ENCODE data around the gene PARD6G. TPM values are rescaled to one million over a fixed set of nuclear protein-coding genes. Genes with fewer than 3 reads are reported as not detected.

The PARD6G gene
- total and polyA plus RNA-seq, 9 of the 15 experiments (the other 6 are each of a cell fraction or from before 2014, with no cell fraction given): 0.03 to 1.2 (median 0.26) TPM

GRCh38 chr18:80190311-80190710 is 57.0 kb downstream of the PARD6G start (continued):
- no peak for TF ChIP-seq KLF13 (tag; IDR thresholded peaks at IDR 0.05; ENCODE audit: borderline replicate concordance, low read depth)
- TF ChIP-seq ARID2 (IDR thresholded peaks at IDR 0.05): no peak

DNA sequence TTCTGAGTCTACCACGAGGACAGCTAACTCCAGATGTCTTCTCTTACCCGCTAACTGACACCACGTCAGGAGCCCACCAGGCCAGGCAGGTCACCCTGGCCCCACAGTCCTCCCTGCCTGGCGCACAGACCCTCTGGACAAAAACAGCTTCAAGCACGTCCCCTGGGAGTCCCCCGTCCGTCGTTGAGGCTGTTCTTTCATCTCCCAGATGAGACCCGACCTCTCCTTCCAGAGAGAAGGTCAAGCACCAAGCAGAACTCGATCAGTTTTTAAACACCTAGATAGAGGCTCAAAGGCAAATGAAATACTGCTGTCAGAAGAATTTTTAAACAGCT is 57.8 kb downstream of the PARD6G start:
- POLR2A ChIA-PET: no interaction called here
- TF ChIP-seq POLR2AphosphoS5 (IDR thresholded peaks at IDR 0.05; ENCODE audit: control insufficient read depth, insufficient read depth, low read depth, low read length): no peak
- TF ChIP-seq KHSRP (IDR thresholded peaks at IDR 0.05): no peak
- no peak for TF ChIP-seq CBFA2T3 (IDR thresholded peaks at IDR 0.05)
- no peak for TF ChIP-seq ILF3 (IDR thresholded peaks at IDR 0.05; ENCODE audit: borderline replicate concordance)
- TF ChIP-seq RFX7 (CRISPR knock-in tag; IDR thresholded peaks at IDR 0.05): no peak
- TF ChIP-seq TCFL5 (CRISPR knock-in tag; conservative IDR thresholded peaks at IDR 0.05): no peak
- no peak for TF ChIP-seq FOSL1 (tag; conservative IDR thresholded peaks at IDR 0.05)
- TF ChIP-seq ZNF507 (tag; conservative IDR thresholded peaks at IDR 0.05): no peak
- no peak for TF ChIP-seq GTF2F1 (IDR thresholded peaks at IDR 0.05; ENCODE audit: low read depth, low read length)
- TF ChIP-seq, protein P1, sequence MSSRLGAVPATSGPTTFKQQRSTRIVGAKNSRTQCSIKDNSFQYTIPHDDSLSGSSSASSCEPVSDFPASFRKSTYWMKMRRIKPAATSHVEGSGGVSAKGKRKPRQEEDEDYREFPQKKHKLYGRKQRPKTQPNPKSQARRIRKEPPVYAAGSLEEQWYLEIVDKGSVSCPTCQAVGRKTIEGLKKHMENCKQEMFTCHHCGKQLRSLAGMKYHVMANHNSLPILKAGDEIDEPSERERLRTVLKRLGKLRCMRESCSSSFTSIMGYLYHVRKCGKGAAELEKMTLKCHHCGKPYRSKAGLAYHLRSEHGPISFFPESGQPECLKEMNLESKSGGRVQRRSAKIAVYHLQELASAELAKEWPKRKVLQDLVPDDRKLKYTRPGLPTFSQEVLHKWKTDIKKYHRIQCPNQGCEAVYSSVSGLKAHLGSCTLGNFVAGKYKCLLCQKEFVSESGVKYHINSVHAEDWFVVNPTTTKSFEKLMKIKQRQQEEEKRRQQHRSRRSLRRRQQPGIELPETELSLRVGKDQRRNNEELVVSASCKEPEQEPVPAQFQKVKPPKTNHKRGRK (tag; IDR thresholded peaks at IDR 0.05): no peak
- no peak for TF ChIP-seq PHF20 (IDR thresholded peaks at IDR 0.05; ENCODE audit: partially characterized antibody)
- no peak for TF ChIP-seq NR2F6 (CRISPR knock-in tag; IDR thresholded peaks at IDR 0.05)
- TF ChIP-seq POLR3A (IDR thresholded peaks at IDR 0.05; ENCODE audit: borderline replicate concordance, extremely low read depth, insufficient read depth, insufficient read length): no peak
- no peak for TF ChIP-seq GABPB1 (CRISPR knock-in tag; IDR thresholded peaks at IDR 0.05)
- no peak for TF ChIP-seq POLR2AphosphoS2 (IDR thresholded peaks at IDR 0.05; ENCODE audit: low read length)
- no peak for TF ChIP-seq NFIC (IDR thresholded peaks at IDR 0.05)
- TF ChIP-seq ID3 (CRISPR knock-in tag; IDR thresholded peaks at IDR 0.05): no peak
- no peak for TF ChIP-seq ID3 (tag; IDR thresholded peaks at IDR 0.05)
- TF ChIP-seq MIER1 (IDR thresholded peaks at IDR 0.05; ENCODE audit: low read depth): no peak
- Histone ChIP-seq H3K27ac (ENCODE audit: extremely low read depth, low read depth, low read length) (no peak overlapping the region), H3K36me3 (ENCODE audit: control insufficient read depth, insufficient read depth, low read length) (no peaks in the 10 kb centered on the region), H3K4me3 (no peak overlapping the region), H3K4me2 (ENCODE audit: insufficient read depth, low read length) (no peak overlapping the region), H3K27me3 (ENCODE audit: control insufficient read depth in 2 of 2, insufficient read depth in 2 of 2, low read length in 2 of 2) (peaks cover 17 to 70% of the 10 kb centered on the region in 2 experiments), H3K79me2 (ENCODE audit: control insufficient read depth, insufficient read depth, low read length) (no peaks in the 10 kb centered on the region), H2AFZ (ENCODE audit: low read depth, low read length) (no peak overlapping the region), H3K9ac (ENCODE audit: insufficient read depth in 1 of 2, low read depth in 2 of 2, low read length in 2 of 2) (no peak overlapping the region), H3K9me3 (replicated peaks; ENCODE audit: control insufficient read depth, insufficient read depth, low read depth, low read length) (no peaks in the 10 kb centered on the region), H3K9me1 (ENCODE audit: control insufficient read depth, insufficient read depth, low read length) (no peaks in the 10 kb centered on the region), H4K20me1 (replicated peaks; ENCODE audit: control insufficient read depth, insufficient read depth, low read length) (no peaks in the 10 kb centered on the region), H3K4me1 (replicated peaks in 1 of 2; ENCODE audit: control insufficient read depth in 2 of 2, insufficient read depth in 2 of 2, low read length in 2 of 2) (no peaks in the 10 kb centered on the region)
- no TSS peak for BruUV-seq (replicated peaks)
- CTCF ChIA-PET (ENCODE audit: low intra/inter-chr PET ratio): no interaction called here
- DNase-seq (ENCODE audit: extremely low read depth in 1 of 4, low spot score in 3 of 4) (no peak), ATAC-seq (no peak), FAIRE-seq (no peak)
- intact Hi-C loops (cut with micrococcal nuclease) (no loop called here), in situ Hi-C loops (cut with MboI) (no loop called here)
- 4% methylated on average over 10 of the region's 10 CpGs for WGBS (ENCODE audit: insufficient coverage, low coverage, missing lambda C conversion rate)
